Activated effector memory CD4-positive, alpha-beta T cell treated with Interleukin-2 at 50 U/mL for 16 hours (primary cell): ENCODE data around the gene SKA3.
"Not testable (repeated sequence)": the region's sequence is repeated elsewhere in the genome, so short reads cannot be mapped to it uniquely, and the experiment has no call there.

ENCODE experiments used
- DNase-seq: peaks from one replicate; pipeline ENCODE4 v3.0.0-alpha.2; 2020

SKA3 gene

GRCh38 chr13:21164631-21165030 lies 11.7 kb downstream of the SKA3 start:
- DNase-seq = no peak

- DNase-seq = no peak
These were observed 24.0 kb downstream of the SKA3 start for GRCh38 chr13:21152251-21152899.

GRCh38 chr13:21150013-21150412 lies 26.3 kb downstream of the SKA3 start:
- no peak for DNase-seq

- no peak for DNase-seq
These were observed 26.8 kb downstream of the SKA3 start for GRCh38 chr13:21149568-21149967.

- DNase-seq = no peak
These were observed 27.6 kb downstream of the SKA3 start for GRCh38 chr13:21148557-21149258.

- DNase-seq = no peak
These were observed 28.5 kb downstream of the SKA3 start for GRCh38 chr13:21147827-21148226.

- DNase-seq = no peak
These were observed 33.6 kb downstream of the SKA3 start for GRCh38 chr13:21142766-21143165.

GRCh38 chr13:21139374-21139773 lies 37.0 kb downstream of the SKA3 start:
- no peak for DNase-seq

GRCh38 chr13:21138561-21138960 lies 37.8 kb downstream of the SKA3 start:
- no peak for DNase-seq

GRCh38 chr13:21137696-21138095 lies 38.7 kb downstream of the SKA3 start:
- no peak for DNase-seq

GRCh38 chr13:21135833-21136232 lies 40.5 kb downstream of the SKA3 start:
- not testable (repeated sequence) for DNase-seq

- no peak for DNase-seq
These were observed 41.9 kb downstream of the SKA3 start for GRCh38 chr13:21134475-21134874.

GRCh38 chr13:21133077-21133476 lies 43.3 kb downstream of the SKA3 start:
- DNase-seq = no peak

GRCh38 chr13:21130116-21130515 lies 46.2 kb downstream of the SKA3 start:
- DNase-seq = no peak

GRCh38 chr13:21124852-21125251 lies 51.5 kb downstream of the SKA3 start:
- DNase-seq = no peak

- DNase-seq = no peak
These were observed 52.4 kb downstream of the SKA3 start for GRCh38 chr13:21123956-21124355.

- DNase-seq = no peak
These were observed 54.7 kb downstream of the SKA3 start for GRCh38 chr13:21121616-21122015.

- DNase-seq = no peak
These were observed 56.2 kb downstream of the SKA3 start for GRCh38 chr13:21120191-21120590.

- DNase-seq = no peak
These were observed 56.8 kb downstream of the SKA3 start for GRCh38 chr13:21119526-21119925.

- no peak for DNase-seq
These were observed 58.2 kb downstream of the SKA3 start for GRCh38 chr13:21118180-21118579.

GRCh38 chr13:21117104-21117809 lies 59.1 kb downstream of the SKA3 start:
- no peak for DNase-seq

GRCh38 chr13:21116141-21116540 lies 60.2 kb downstream of the SKA3 start:
- no peak for DNase-seq

GRCh38 chr13:21115231-21115630 lies 61.1 kb downstream of the SKA3 start:
- DNase-seq = no peak

- no peak for DNase-seq
These were observed 64.8 kb downstream of the SKA3 start for GRCh38 chr13:21111546-21111945.
